IMR-90 (cell line): Measurements from ENCODE around the gene CYP4F2. TPM values are rescaled to one million over a fixed set of nuclear protein-coding genes. Genes with fewer than 3 reads are reported as not detected.

ENCODE experiments used
- ATAC-seq: fragments of 200-7000 bp; cut with Tn5 transposase; 2 replicates; pipeline ENCODE4 v1.9.1; 2020; ENCODE audit warnings: low read depth, mild to moderate bottlenecking, moderate library complexity
- BruUV-seq: library from RNA; stranded (reverse); fragments of 400-500 nt; replicated peaks from 2 replicates; lab custom pipeline; 2021; lab: Mats Ljungman, UMichigan
- CTCF ChIA-PET: fragments of 300-600 bp; formaldehyde crosslinking; extraction: SDS; loops from one replicate; lab custom pipeline; 2021; ENCODE audit warnings: antibody characterized with exemption; lab: Yijun Ruan, JAX
- POLR2A ChIA-PET: fragments of 300-600 bp; sonication (Branson Sonifier 250); formaldehyde crosslinking; loops from one replicate; lab custom pipeline; 2022; ENCODE audit warnings: antibody characterized with exemption; ENCODE audit not compliant: unreplicated experiment; lab: Charles Lee
- DNase-seq: peaks from one replicate; pipeline ENCODE4 v3.0.0; 2013
- H2AFZ ChIP-seq: replicated peaks from 2 replicates; pipeline ENCODE3; 2013; ENCODE audit warnings: low read length, mild to moderate bottlenecking; ENCODE audit not compliant: poor library complexity
- H2AK5ac ChIP-seq: 2 replicates; pipeline ENCODE4 v1.6.1; 2013; ENCODE audit warnings: low read depth, low read length, inconsistent platforms
- H2AK9ac ChIP-seq: replicated peaks from 2 replicates; pipeline ENCODE3; 2013; ENCODE audit warnings: mild to moderate bottlenecking, low read depth, low read length, moderate library complexity; ENCODE audit not compliant: poor library complexity
- H2BK120ac ChIP-seq: 2 replicates; pipeline ENCODE4 v1.6.1; 2013; ENCODE audit warnings: low read depth, low read length, inconsistent platforms
- H2BK15ac ChIP-seq: 3 replicates; pipeline ENCODE4 v1.6.1; 2013; ENCODE audit warnings: low read depth, low read length, inconsistent platforms
- H2BK20ac ChIP-seq: 2 replicates; pipeline ENCODE4 v1.6.1; 2013; ENCODE audit warnings: low read depth, mild to moderate bottlenecking, inconsistent platforms, low read length, moderate library complexity
- H2BK5ac ChIP-seq: 2 replicates; pipeline ENCODE4 v1.6.1; 2013; ENCODE audit warnings: mild to moderate bottlenecking, low read depth, low read length, inconsistent platforms; ENCODE audit not compliant: poor library complexity, severe bottlenecking
- H3K14ac ChIP-seq: replicated peaks from 2 replicates; pipeline ENCODE4 v1.6.1; 2013; ENCODE audit warnings: low read depth, low read length, inconsistent platforms
- H3K18ac ChIP-seq: 2 replicates; pipeline ENCODE4 v1.6.1; 2013; ENCODE audit warnings: low read depth, low read length, control low read depth
- H3K23ac ChIP-seq: 2 replicates; pipeline ENCODE4 v1.6.1; 2013; ENCODE audit warnings: low read depth, low read length, inconsistent platforms
- H3K27ac ChIP-seq: 2 replicates; pipeline ENCODE4 v1.5.1; 2013; ENCODE audit warnings: mild to moderate bottlenecking, control low read depth, low read length; ENCODE audit not compliant: insufficient read depth
- H3K27me3 ChIP-seq: 2 replicates; pipeline ENCODE4 v1.6.1; 2013; ENCODE audit warnings: low read length; ENCODE audit not compliant: control insufficient read depth, insufficient read depth
- H3K36me3 ChIP-seq: 2 replicates; pipeline ENCODE4 v1.6.1; 2013; ENCODE audit warnings: low read length, mixed read lengths; ENCODE audit not compliant: control insufficient read depth, insufficient read depth
- H3K4ac ChIP-seq: 2 replicates; pipeline ENCODE4 v1.6.1; 2013; ENCODE audit warnings: low read depth, low read length, inconsistent platforms
- H3K4me1 ChIP-seq: 2 replicates; pipeline ENCODE4 v1.6.1; 2013; ENCODE audit warnings: low read length, mixed read lengths; ENCODE audit not compliant: control insufficient read depth, insufficient read depth
- H3K4me2 ChIP-seq: 2 replicates; pipeline ENCODE4 v1.6.1; 2013; ENCODE audit warnings: low read depth, mild to moderate bottlenecking, control low read depth, low read length, moderate library complexity
- H3K4me3 ChIP-seq: 2 replicates; pipeline ENCODE4 v1.5.1; 2013; ENCODE audit warnings: low read depth, mild to moderate bottlenecking, control low read depth, low read length, moderate library complexity; ENCODE audit not compliant: insufficient read depth
- H3K56ac ChIP-seq: 2 replicates; pipeline ENCODE4 v1.6.1; 2013; ENCODE audit warnings: low read length, inconsistent platforms; ENCODE audit not compliant: insufficient read depth; ENCODE audit errors: extremely low read depth
- H3K79me1 ChIP-seq, 2 experiments: 2 replicates each; pipeline ENCODE4 v1.6.1; 2013; ENCODE audit warnings: low read length in 2 of 2, inconsistent platforms in 1 of 2, low read depth in 1 of 2
- H3K9ac ChIP-seq: 2 replicates; pipeline ENCODE4 v1.6.1; 2013; ENCODE audit warnings: low read depth, low read length, control low read depth
- H3K9me1 ChIP-seq: 2 replicates; pipeline ENCODE4 v1.6.1; 2013; ENCODE audit warnings: low read length, inconsistent platforms; ENCODE audit not compliant: insufficient read depth
- H3K9me3 ChIP-seq: 2 replicates; pipeline ENCODE4 v1.6.1; 2013; ENCODE audit warnings: low read length; ENCODE audit not compliant: control insufficient read depth, insufficient read depth
- H4K20me1 ChIP-seq: 2 replicates; pipeline ENCODE4 v1.6.1; 2013; ENCODE audit warnings: low read length, inconsistent platforms; ENCODE audit not compliant: insufficient read depth
- H4K5ac ChIP-seq: 2 replicates; pipeline ENCODE4 v1.6.1; 2013; ENCODE audit warnings: mild to moderate bottlenecking, low read depth, low read length, control low read depth
- H4K8ac ChIP-seq, 2 experiments: 2 replicates each; pipeline ENCODE4 v1.6.1; 2013; ENCODE audit warnings: low read depth in 2 of 2, low read length in 2 of 2, control low read depth in 1 of 2, inconsistent platforms in 1 of 2
- H4K91ac ChIP-seq: 2 replicates; pipeline ENCODE4 v1.6.1; 2013; ENCODE audit warnings: low read depth, low read length, inconsistent platforms; ENCODE audit not compliant: insufficient read depth
- FOS ChIP-seq: fragments of 150-350 bp; IDR thresholded peaks from 2 replicates; pipeline ENCODE4 v1.6.1; 2016; ENCODE audit warnings: low read depth, low read length
- MAZ ChIP-seq: IDR thresholded peaks from 2 replicates; pipeline ENCODE4 v1.6.1; 2012; ENCODE audit warnings: low read depth, mild to moderate bottlenecking, low read length, improper control_type of control experiment, moderate library complexity, borderline replicate concordance
- MXI1 ChIP-seq: IDR thresholded peaks from 2 replicates; pipeline ENCODE4 v1.6.1; 2012; ENCODE audit warnings: low read depth, mild to moderate bottlenecking, low read length, moderate library complexity, borderline replicate concordance
- WGBS, 2 experiments: methylation state at CpG; one replicate each; pipeline versions ENCODE4 v1.1.5 to v1.1.7; 2013; ENCODE audit warnings: missing lambda C conversion rate in 2 of 2; ENCODE audit not compliant: insufficient read length in 1 of 2; ENCODE audit errors: extremely low coverage in 2 of 2; 5-methylcytosine and 5-hydroxymethylcytosine counted together
- dilution Hi-C: fragments of 300-500 bp; cut with HindIII; formaldehyde crosslinking; loops from one replicate; pipeline ENCODE4 v1.14.3; 2018; ENCODE audit warnings: low sequenced_read_pairs; ENCODE audit not compliant: unreplicated experiment
- in situ Hi-C: fragments of 300-500 bp; cut with MboI; formaldehyde crosslinking; loops from 3 replicates; pipeline ENCODE4 v1.14.3; 2019; ENCODE audit warnings: low sequenced_read_pairs, inconsistent platforms, mixed read lengths
- intact Hi-C: fragments of 100-400 bp; cut with micrococcal nuclease; formaldehyde crosslinking; loops from 2 replicates; pipeline ENCODE4 v1.10.0; 2022
- polyA plus RNA-seq, 3 experiments: library from polyadenylated mRNA; depleted of rRNA; stranded (reverse); fragments of >200 nt; gene quantifications; 2 replicates each; pipeline ENCODE4 v1.2.3, GENCODE V29; 2012; ENCODE audit warnings: low replicate concordance in 1 of 3
- total RNA-seq: library from RNA; depleted of rRNA; stranded (reverse); fragments of >200 nt; gene quantifications from 2 replicates; pipeline ENCODE4 v1.2.3, GENCODE V29; 2012
- TF ChIP-seq, protein P1 (sequence below): fragments of 150-350 bp; IDR thresholded peaks from 2 replicates; pipeline ENCODE4 v1.6.1; 2017; ENCODE audit warnings: mild to moderate bottlenecking, antibody characterized with exemption, low read length, low read depth

CYP4F2 gene
- total and polyA plus RNA-seq, 2 of the 4 experiments (the other 2 are of a cell fraction): not detected

DNA sequence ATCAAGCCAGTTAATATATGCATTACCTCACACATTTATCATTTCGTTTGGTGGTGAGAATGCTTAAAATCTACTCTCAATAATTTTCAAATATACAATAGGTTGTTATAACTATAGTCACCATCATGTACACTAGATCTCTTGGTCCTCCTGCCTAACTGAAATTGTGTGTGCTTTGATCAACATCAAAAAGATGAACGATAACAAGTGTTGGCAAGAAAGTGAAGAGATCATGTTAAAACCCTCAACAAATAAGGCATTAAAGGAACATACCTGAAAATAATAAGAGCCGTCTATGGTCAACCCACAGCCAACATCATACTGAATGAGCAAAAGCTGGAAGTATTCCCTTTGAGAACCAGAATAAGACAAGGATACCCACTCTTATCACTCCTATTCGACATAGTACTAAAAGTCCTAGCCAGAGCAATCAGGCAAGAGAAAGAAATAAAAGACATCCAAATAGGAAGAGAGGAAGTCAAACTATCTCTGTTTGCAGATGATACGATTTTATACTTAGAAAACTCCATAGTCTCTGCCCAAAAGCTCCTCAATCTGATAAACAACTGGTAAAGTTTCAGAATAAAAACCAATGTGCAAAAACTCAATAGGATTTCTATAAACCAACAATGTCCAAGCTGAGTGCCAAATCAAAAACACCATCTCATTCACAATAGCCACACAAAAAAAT, 54.5 kb downstream of the CYP4F2 start:
- no peak overlapping the region for H3K4me2 ChIP-seq
- H4K5ac ChIP-seq: no peak overlapping the region
- H3K27me3 ChIP-seq: no peaks in the 10 kb centered on the region
- BruUV-seq: no TSS peak
- CTCF ChIA-PET: interaction anchor here (1.0 kb wide), 1 partner anchor 50 kb away, joined by 3 read pairs; no protein-coding TSS in a partner anchor
- H2BK20ac ChIP-seq: no peak overlapping the region
- ATAC-seq (no peak), DNase-seq (no peak)
- H3K79me1 ChIP-seq: no peaks in the 10 kb centered on the region
- intact Hi-C loops: no loop called here
- no peak overlapping the region for H2AK5ac ChIP-seq
- H4K8ac ChIP-seq: no peak overlapping the region
- no peak overlapping the region for H2AK9ac ChIP-seq
- no peaks in the 10 kb centered on the region for H3K4me1 ChIP-seq
- no peaks in the 10 kb centered on the region for H3K36me3 ChIP-seq
- no peak overlapping the region for H2BK15ac ChIP-seq
- no peak overlapping the region for H3K23ac ChIP-seq
- H3K9ac ChIP-seq: no peak overlapping the region
- no peak overlapping the region for H3K56ac ChIP-seq
- no peak overlapping the region for H2BK120ac ChIP-seq
- in situ Hi-C loops: loop anchor here (25.0 kb wide), 1 partner anchor 344 kb away; the partner anchor contains the start of genes AP1M1 and FAM32A
- H3K14ac ChIP-seq: no peak overlapping the region
- WGBS, 2 experiments: no CpG with 5 or more reads among the region's 5 CpGs
- no peak overlapping the region for H4K91ac ChIP-seq
- dilution Hi-C loops: no loop called here
- H3K4ac ChIP-seq: no peak overlapping the region
- POLR2A ChIA-PET: no interaction called here
- no peak overlapping the region for H3K18ac ChIP-seq
- H3K27ac ChIP-seq: no peak overlapping the region
- no peak overlapping the region for H2BK5ac ChIP-seq
- no peak overlapping the region for H3K4me3 ChIP-seq
- TF ChIP-seq MXI1: no peak
- no peak for TF ChIP-seq FOS
- TF ChIP-seq MAZ: no peak
- TF ChIP-seq, protein P1, sequence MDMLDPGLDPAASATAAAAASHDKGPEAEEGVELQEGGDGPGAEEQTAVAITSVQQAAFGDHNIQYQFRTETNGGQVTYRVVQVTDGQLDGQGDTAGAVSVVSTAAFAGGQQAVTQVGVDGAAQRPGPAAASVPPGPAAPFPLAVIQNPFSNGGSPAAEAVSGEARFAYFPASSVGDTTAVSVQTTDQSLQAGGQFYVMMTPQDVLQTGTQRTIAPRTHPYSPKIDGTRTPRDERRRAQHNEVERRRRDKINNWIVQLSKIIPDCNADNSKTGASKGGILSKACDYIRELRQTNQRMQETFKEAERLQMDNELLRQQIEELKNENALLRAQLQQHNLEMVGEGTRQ: no peak
- H4K20me1 ChIP-seq: no peaks in the 10 kb centered on the region
- no peaks in the 10 kb centered on the region for H3K9me1 ChIP-seq
- H3K9me3 ChIP-seq: no peaks in the 10 kb centered on the region
- no peak overlapping the region for H2AFZ ChIP-seq
